Lower lobe of right lung (tissue), 2 donors: ENCODE measurements around the gene CCDC3. TPM values are rescaled to one million over a fixed set of nuclear protein-coding genes. Genes with fewer than 3 reads are reported as not detected.

Source experiments
- ATAC-seq, 2 donors: fragments of 200-7000 bp; cut with Tn5 transposase; one replicate each; pipeline ENCODE4 v1.9.1; 2020 to 2022; ENCODE audit warnings: mild to moderate bottlenecking in 2 of 2, moderate library complexity in 2 of 2
- DNase-seq: peaks from one replicate; pipeline ENCODE4 v3.0.0-alpha.2; 2020
- H3K27ac ChIP-seq: fragments of 200-600 bp; one replicate; pipeline ENCODE4 v1.8.0; 2022
- H3K27me3 ChIP-seq: fragments of 200-600 bp; one replicate; pipeline ENCODE4 v1.8.0; 2022; ENCODE audit warnings: low read depth
- H3K36me3 ChIP-seq: fragments of 200-600 bp; one replicate; pipeline ENCODE4 v1.8.0; 2022; ENCODE audit warnings: mild to moderate bottlenecking
- H3K4me1 ChIP-seq: fragments of 200-600 bp; one replicate; pipeline ENCODE4 v1.8.0; 2022
- H3K4me3 ChIP-seq: fragments of 200-600 bp; one replicate; pipeline ENCODE4 v1.8.0; 2022; ENCODE audit warnings: mild to moderate bottlenecking
- H3K9me3 ChIP-seq: fragments of 200-600 bp; one replicate; pipeline ENCODE4 v1.8.0; 2022
- intact Hi-C: fragments of 100-400 bp; cut with DNase I; formaldehyde crosslinking; loops from one replicate; pipeline ENCODE4 v1.11.0; 2022
- total RNA-seq: library from RNA; stranded (reverse); fragmentation: NEBNext Ultra II Directional; extraction: Animal tissue kit (Norgen Biotek cat#: 25700); gene quantifications from one replicate; pipeline ENCODE4 v1.2.1, GENCODE V29; 2021
- TF ChIP-seq, protein P1 (sequence below): fragments of 200-600 bp; IDR thresholded peaks from one replicate; pipeline ENCODE4 v1.8.0; 2022; ENCODE audit warnings: antibody characterized with exemption, mild to moderate bottlenecking
- donor health status: DM: no; HTN: yes; CAD: no; lungs with severe emphysema.

CCDC3 gene
- total RNA-seq, 1 donor from 2014 or later, result 10.5 TPM

DNA sequence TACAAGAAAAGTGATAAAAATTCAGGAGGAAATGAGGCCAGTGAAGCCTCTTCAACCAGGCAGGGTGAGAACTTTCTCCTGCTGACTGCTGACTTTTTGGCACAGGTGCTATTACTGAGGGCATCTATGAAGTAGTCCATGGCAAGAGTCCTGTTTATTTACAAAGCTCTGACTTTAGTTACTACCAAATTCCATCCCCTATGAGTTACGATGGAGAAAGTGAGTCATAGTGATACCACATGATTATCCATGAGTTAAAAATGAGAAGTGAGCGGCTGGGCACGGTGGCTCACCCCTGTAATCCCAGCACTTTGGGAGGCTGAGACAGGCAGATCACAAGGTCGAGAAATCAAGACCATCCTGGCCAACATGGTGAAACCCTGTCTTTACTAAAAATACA, 19.9 kb downstream of the CCDC3 start:
- H3K27ac ChIP-seq, result no peak overlapping the region
- DNase-seq, result no peak
- TF ChIP-seq, protein P1, sequence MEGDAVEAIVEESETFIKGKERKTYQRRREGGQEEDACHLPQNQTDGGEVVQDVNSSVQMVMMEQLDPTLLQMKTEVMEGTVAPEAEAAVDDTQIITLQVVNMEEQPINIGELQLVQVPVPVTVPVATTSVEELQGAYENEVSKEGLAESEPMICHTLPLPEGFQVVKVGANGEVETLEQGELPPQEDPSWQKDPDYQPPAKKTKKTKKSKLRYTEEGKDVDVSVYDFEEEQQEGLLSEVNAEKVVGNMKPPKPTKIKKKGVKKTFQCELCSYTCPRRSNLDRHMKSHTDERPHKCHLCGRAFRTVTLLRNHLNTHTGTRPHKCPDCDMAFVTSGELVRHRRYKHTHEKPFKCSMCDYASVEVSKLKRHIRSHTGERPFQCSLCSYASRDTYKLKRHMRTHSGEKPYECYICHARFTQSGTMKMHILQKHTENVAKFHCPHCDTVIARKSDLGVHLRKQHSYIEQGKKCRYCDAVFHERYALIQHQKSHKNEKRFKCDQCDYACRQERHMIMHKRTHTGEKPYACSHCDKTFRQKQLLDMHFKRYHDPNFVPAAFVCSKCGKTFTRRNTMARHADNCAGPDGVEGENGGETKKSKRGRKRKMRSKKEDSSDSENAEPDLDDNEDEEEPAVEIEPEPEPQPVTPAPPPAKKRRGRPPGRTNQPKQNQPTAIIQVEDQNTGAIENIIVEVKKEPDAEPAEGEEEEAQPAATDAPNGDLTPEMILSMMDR, result no peak
- H3K9me3 ChIP-seq, result no peaks in the 10 kb centered on the region
- H3K27me3 ChIP-seq, result no peaks in the 10 kb centered on the region
- no peaks in the 10 kb centered on the region for H3K36me3 ChIP-seq
- no peaks in the 10 kb centered on the region for H3K4me1 ChIP-seq
- intact Hi-C loops, result no loop called here
- no peak for ATAC-seq
- H3K4me3 ChIP-seq, result no peak overlapping the region

DNA sequence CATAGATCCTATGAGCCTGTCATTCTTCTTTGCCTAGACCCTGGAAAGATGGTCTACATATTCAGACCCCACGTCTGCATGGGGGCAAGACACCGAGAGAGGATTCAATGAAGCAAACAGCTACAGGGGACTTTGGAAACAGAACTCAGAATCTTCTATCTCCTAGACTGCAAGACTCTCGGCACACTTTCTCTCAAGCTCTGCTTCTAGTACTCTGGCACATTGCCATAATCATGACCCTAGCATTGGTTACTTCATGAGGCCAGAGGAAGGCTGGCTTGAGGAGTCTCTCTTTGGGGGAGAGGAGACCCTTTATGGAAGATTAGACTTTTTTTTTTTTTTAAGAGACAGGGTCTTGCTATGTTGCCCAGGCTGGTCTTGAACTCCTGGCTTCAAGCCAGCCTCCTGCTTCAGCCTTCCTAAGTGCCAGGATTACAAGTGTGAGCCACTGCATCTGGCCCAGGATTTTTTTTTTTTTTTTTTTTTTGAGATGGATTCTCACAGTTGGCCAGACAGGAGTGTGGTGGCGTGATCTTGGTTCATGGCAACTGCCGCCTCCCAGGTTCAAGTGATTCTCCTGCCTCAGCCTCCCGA, 20.7 kb downstream of the CCDC3 start:
- DNase-seq (no peak), ATAC-seq (no peak)
- H3K4me3 ChIP-seq, result no peak overlapping the region
- no peaks in the 10 kb centered on the region for H3K9me3 ChIP-seq
- intact Hi-C loops, result no loop called here
- no peaks in the 10 kb centered on the region for H3K36me3 ChIP-seq
- H3K27me3 ChIP-seq, result no peaks in the 10 kb centered on the region
- TF ChIP-seq, protein P1, result no peak
- H3K27ac ChIP-seq, result no peak overlapping the region
- no peaks in the 10 kb centered on the region for H3K4me1 ChIP-seq

DNA sequence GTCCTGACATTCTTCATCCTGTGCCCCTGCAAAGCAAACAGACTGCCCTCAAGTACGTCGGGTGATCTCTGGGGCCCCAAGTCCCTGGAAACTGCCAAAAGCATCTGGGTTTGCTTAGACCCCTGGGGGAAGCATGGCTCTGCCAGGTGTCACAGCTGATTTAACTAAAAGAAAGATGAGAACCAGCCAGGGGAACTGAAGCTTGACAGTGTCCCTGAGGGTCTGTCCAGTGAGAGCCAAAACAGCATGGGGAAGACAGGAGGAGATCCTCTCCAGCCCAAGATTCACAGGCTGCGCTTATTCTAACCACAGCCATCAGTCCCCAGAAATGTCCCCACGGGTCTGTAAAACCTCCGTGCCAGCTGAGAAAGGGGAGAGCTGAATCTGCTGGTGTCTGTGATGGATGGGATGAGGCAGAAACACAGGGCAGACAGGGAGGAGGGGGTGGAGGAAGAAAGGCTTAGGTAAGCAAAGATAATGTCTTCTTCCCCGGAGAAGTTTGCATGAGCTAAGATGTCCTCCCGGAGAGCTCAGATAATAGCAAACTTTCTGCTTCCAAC, 21.3 kb downstream of the CCDC3 start:
- DNase-seq, result no peak
- TF ChIP-seq, protein P1, result no peak
- Histone ChIP-seq H3K36me3 (no peaks in the 10 kb centered on the region), H3K9me3 (no peaks in the 10 kb centered on the region), H3K27ac (no peak overlapping the region), H3K4me3 (no peak overlapping the region), H3K4me1 (no peaks in the 10 kb centered on the region), H3K27me3 (no peaks in the 10 kb centered on the region)
- intact Hi-C loops, result no loop called here
- no peak for ATAC-seq

DNA sequence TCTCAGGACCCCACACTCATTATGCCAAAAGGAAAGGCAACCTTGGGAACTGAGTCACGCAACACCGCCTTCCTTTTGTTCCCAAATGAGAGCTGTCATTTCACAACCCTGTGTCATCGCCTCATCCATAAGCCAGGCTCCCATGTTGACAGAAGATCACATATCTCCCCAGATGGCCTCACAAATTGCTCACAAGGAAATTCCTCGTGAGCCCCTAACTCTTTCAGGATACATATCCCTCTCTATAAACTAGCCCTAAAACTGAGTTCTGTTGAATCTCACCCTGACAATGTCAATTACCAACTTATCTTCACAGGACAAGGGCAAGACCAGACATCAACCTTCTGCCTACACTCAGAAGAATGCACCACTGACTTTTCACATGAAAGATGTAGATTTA, 22.6 kb downstream of the CCDC3 start:
- TF ChIP-seq, protein P1, result no peak
- Histone ChIP-seq H3K27ac (no peak overlapping the region), H3K9me3 (no peaks in the 10 kb centered on the region), H3K4me3 (no peak overlapping the region), H3K27me3 (no peaks in the 10 kb centered on the region), H3K36me3 (no peaks in the 10 kb centered on the region), H3K4me1 (no peaks in the 10 kb centered on the region)
- no peak for DNase-seq
- intact Hi-C loops, result no loop called here
- no peak for ATAC-seq

DNA sequence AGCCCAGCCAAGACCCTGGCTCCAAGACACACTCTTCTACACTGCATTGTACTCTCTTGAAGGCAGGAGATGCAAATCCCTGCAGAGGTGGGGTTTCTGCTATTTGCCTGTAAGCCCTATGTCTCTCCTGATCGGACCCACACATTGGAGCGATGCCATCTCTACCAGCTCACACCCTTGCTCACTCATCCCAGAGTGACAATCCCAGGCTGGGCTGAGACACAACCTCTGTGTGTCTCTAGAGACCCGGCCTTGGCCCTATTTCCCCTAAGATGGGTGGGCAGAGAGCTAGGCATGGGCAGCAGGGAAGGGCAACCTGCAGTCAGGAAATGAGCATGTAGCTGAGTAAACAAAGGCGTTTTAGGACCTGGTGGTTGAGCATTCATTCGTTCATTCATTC, 25.6 kb downstream of the CCDC3 start:
- Histone ChIP-seq H3K27me3 (no peaks in the 10 kb centered on the region), H3K27ac (no peak overlapping the region), H3K4me1 (no peaks in the 10 kb centered on the region), H3K36me3 (no peaks in the 10 kb centered on the region), H3K4me3 (no peak overlapping the region), H3K9me3 (no peaks in the 10 kb centered on the region)
- intact Hi-C loops, result no loop called here
- TF ChIP-seq, protein P1, result no peak
- ATAC-seq, result no peak
- no peak for DNase-seq
